Breast epithelium (tissue), 4 donors: ENCODE data around the gene CRACDL. TPM values are rescaled to one million over a fixed set of nuclear protein-coding genes. Genes with fewer than 3 reads are reported as not detected.

Source experiments
- DNase-seq, 2 donors: peaks; one replicate each; pipeline ENCODE4 v3.0.0-alpha.2; 2019; ENCODE audit warnings: low spot score in 2 of 2
- H3K27ac ChIP-seq, 2 donors: fragments of 200-600 bp; sonication (generic) in 1 of 2; one replicate each; pipeline ENCODE4 v1.5.1; 2016 to 2019; ENCODE audit warnings: mild to moderate bottlenecking in 1 of 2
- H3K27me3 ChIP-seq, 2 donors: fragments of 200-600 bp; sonication (generic) in 1 of 2; one replicate each; pipeline versions ENCODE4 v1.5.1 to v1.6.0; 2017 to 2019; ENCODE audit warnings: control low read depth in 1 of 2, mild to moderate bottlenecking in 1 of 2
- H3K36me3 ChIP-seq: fragments of 200-600 bp; one replicate; pipeline ENCODE4 v1.5.1; 2019
- H3K4me1 ChIP-seq, 2 donors: fragments of 200-600 bp; sonication (generic); one replicate each; pipeline ENCODE4 v1.5.1; 2016 to 2019; ENCODE audit warnings: control low read depth in 1 of 2
- H3K4me3 ChIP-seq, 3 donors: fragments of 200-600 bp; sonication (generic); 1 replicate in 2 of 3; 2 replicates in 1 of 3; pipeline ENCODE4 v1.5.1; 2016 to 2019; ENCODE audit warnings: mild to moderate bottlenecking in 3 of 3, moderate library complexity in 2 of 3
- H3K9me3 ChIP-seq, 2 donors: fragments of 200-600 bp; sonication (generic) in 1 of 2; one replicate each; pipeline ENCODE4 v1.5.1; 2016 to 2019; ENCODE audit warnings: control low read depth in 1 of 2
- POLR2A ChIP-seq: fragments of 450-650 bp; IDR thresholded peaks from one replicate; pipeline ENCODE4 v1.6.1; 2016; ENCODE audit warnings: antibody characterized with exemption, mild to moderate bottlenecking, moderate library complexity
- POLR2AphosphoS5 ChIP-seq, 3 donors: sonication (generic); formaldehyde crosslinking; IDR thresholded peaks; one replicate each; pipeline ENCODE4 v1.6.1; 2017; ENCODE audit warnings: antibody characterized with exemption in 3 of 3
- intact Hi-C: fragments of 100-400 bp; cut with DNase I; formaldehyde crosslinking; loops from one replicate; pipeline ENCODE4 v1.15.1; 2023; ENCODE audit warnings: low total_unique reads
- total RNA-seq, 3 donors: library from RNA; depleted of rRNA; stranded (reverse); fragments of >200 nt; gene quantifications; one replicate each; pipeline ENCODE4 v1.1.0, GENCODE V29; 2016
- TF ChIP-seq, protein P1 (sequence below), 3 donors: fragments of 450-650 bp; IDR thresholded peaks; one replicate each; pipeline ENCODE4 v1.5.1; 2016 to 2017; ENCODE audit warnings: antibody characterized with exemption in 3 of 3, mild to moderate bottlenecking in 3 of 3, moderate library complexity in 3 of 3

The CRACDL gene
- total RNA-seq, 3 donors from 2014 or later: 0.96 to 12.1 (median 10.8) TPM

- H3K4me1 ChIP-seq: no peaks in the 10 kb centered on the region
- H3K9me3 ChIP-seq: peaks cover 0 to 24% of the 10 kb centered on the region in 2 donors
- intact Hi-C loops: no loop called here
- no peak overlapping the region for H3K27ac ChIP-seq
- no peak overlapping the region for H3K4me3 ChIP-seq
- DNase-seq: no peak
- TF ChIP-seq POLR2A (no peak), POLR2AphosphoS5 (IDR thresholded peaks at IDR 0.05) (no peak)
- TF ChIP-seq, protein P1, sequence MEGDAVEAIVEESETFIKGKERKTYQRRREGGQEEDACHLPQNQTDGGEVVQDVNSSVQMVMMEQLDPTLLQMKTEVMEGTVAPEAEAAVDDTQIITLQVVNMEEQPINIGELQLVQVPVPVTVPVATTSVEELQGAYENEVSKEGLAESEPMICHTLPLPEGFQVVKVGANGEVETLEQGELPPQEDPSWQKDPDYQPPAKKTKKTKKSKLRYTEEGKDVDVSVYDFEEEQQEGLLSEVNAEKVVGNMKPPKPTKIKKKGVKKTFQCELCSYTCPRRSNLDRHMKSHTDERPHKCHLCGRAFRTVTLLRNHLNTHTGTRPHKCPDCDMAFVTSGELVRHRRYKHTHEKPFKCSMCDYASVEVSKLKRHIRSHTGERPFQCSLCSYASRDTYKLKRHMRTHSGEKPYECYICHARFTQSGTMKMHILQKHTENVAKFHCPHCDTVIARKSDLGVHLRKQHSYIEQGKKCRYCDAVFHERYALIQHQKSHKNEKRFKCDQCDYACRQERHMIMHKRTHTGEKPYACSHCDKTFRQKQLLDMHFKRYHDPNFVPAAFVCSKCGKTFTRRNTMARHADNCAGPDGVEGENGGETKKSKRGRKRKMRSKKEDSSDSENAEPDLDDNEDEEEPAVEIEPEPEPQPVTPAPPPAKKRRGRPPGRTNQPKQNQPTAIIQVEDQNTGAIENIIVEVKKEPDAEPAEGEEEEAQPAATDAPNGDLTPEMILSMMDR (IDR thresholded peaks at IDR 0.05): no peak
- H3K27me3 ChIP-seq: no peaks in the 10 kb centered on the region
- no peaks in the 10 kb centered on the region for H3K36me3 ChIP-seq
These were observed 81.3 kb downstream of the CRACDL start for GRCh38 chr2:98854682-98855081.

GRCh38 chr2:98852932-98853331 is 83.1 kb downstream of the CRACDL start:
- Histone ChIP-seq H3K27ac (no peak overlapping the region), H3K9me3 (peaks cover 0 to 18% of the 10 kb centered on the region in 2 donors)
- TF ChIP-seq POLR2A (no peak), POLR2AphosphoS5 (IDR thresholded peaks at IDR 0.05) (no peak)
- TF ChIP-seq, protein P1 (IDR thresholded peaks at IDR 0.05): no peak

DNA sequence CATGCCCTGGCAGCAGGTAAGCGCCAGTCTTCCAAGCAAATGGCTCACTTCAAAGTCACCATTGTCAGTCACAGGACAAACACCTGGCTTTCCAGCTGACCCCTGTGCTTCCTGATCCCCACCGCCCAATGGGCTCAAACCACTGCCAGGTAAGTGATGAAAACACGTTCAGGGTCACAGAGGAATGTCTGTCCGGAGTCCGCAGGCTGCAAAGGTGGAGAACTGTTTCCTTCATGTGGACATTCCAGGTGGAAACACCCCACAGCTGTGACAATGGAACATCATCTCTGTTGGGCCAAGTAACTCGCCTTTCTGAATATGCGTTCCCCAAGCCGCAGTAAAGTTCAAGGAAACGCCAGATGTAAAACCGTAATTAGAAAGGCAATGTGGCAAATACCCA is 86.0 kb downstream of the CRACDL start:
- TF ChIP-seq POLR2A: no peak
- TF ChIP-seq, protein P1 (IDR thresholded peaks at IDR 0.05): no peak
- no peak for TF ChIP-seq POLR2AphosphoS5 (IDR thresholded peaks at IDR 0.05)
- no peaks in the 10 kb centered on the region for H3K4me1 ChIP-seq
- DNase-seq: no peak
- H3K27ac ChIP-seq: no peak overlapping the region
- H3K27me3 ChIP-seq: no peaks in the 10 kb centered on the region
- intact Hi-C loops: no loop called here
- no peaks in the 10 kb centered on the region for H3K9me3 ChIP-seq
- H3K4me3 ChIP-seq: no peak overlapping the region
- H3K36me3 ChIP-seq: no peaks in the 10 kb centered on the region

More at GRCh38 chr2:98852932-98853331, 83.1 kb downstream of the CRACDL start:
- H3K27me3 ChIP-seq: no peaks in the 10 kb centered on the region
- no peak overlapping the region for H3K4me3 ChIP-seq
- no peaks in the 10 kb centered on the region for H3K4me1 ChIP-seq
- H3K36me3 ChIP-seq: no peaks in the 10 kb centered on the region
- intact Hi-C loops: no loop called here
- DNase-seq: no peak

- TF ChIP-seq POLR2A (no peak), POLR2AphosphoS5 (IDR thresholded peaks at IDR 0.05) (no peak)
- TF ChIP-seq, protein P1 (IDR thresholded peaks at IDR 0.05): no peak
- intact Hi-C loops: no loop called here
- Histone ChIP-seq H3K4me3 (no peak overlapping the region), H3K27me3 (no peaks in the 10 kb centered on the region), H3K9me3 (no peaks in the 10 kb centered on the region), H3K27ac (no peak overlapping the region), H3K4me1 (no peaks in the 10 kb centered on the region), H3K36me3 (no peaks in the 10 kb centered on the region)
- DNase-seq: no peak
These were observed 86.9 kb downstream of the CRACDL start for GRCh38 chr2:98849113-98849512.

GRCh38 chr2:98847853-98848252 is 88.2 kb downstream of the CRACDL start:
- Histone ChIP-seq H3K4me3 (no peak overlapping the region), H3K27ac (no peak overlapping the region), H3K36me3 (no peaks in the 10 kb centered on the region), H3K9me3 (no peaks in the 10 kb centered on the region), H3K27me3 (no peaks in the 10 kb centered on the region), H3K4me1 (no peaks in the 10 kb centered on the region)
- intact Hi-C loops: no loop called here
- no peak for TF ChIP-seq POLR2A
- TF ChIP-seq, protein P1 (IDR thresholded peaks at IDR 0.05): no peak
- TF ChIP-seq POLR2AphosphoS5 (IDR thresholded peaks at IDR 0.05): no peak
- DNase-seq: no peak
